GM18519 (cell line): ENCODE results near the gene PRRC2A.

ENCODE experiments used
- ATAC-seq: cut with Tn5 transposase; IDR thresholded peaks from one replicate; pipeline ENCODE4 v1.9.1; 2021; ENCODE audit warnings: mild to moderate bottlenecking, moderate library complexity; ENCODE audit not compliant: unreplicated experiment, low FRiP score

Gene PRRC2A

GRCh38 chr6:31663961-31664789 is 43.7 kb downstream of the PRRC2A start:
- no peak for ATAC-seq

GRCh38 chr6:31664790-31665500 is 44.4 kb downstream of the PRRC2A start, which contains the start of gene GPANK1:
TSS of gene GPANK1 (minus strand) at chr6:31664997. CDS start at chr6:31664478, 519 bp downstream.
- ATAC-seq, result peak; percentile 5

GRCh38 chr6:31665501-31666336 is 45.2 kb downstream of the PRRC2A start, which contains the start of gene CSNK2B:
TSS of gene CSNK2B (plus strand) at chr6:31666080. CDS start at chr6:31666832, 752 bp downstream.
- ATAC-seq, result peak; percentile 62

GRCh38 chr6:31666337-31666965 is 45.9 kb downstream of the PRRC2A start:
- no peak for ATAC-seq

- no peak for ATAC-seq
Measured at GRCh38 chr6:31669676-31670075, 49.2 kb downstream of the PRRC2A start, which contains the start of gene LY6G5B. TSS of gene LY6G5B (plus strand) at chr6:31669976. CDS start at chr6:31670951, 975 bp downstream.

- ATAC-seq, result no peak
Measured at GRCh38 chr6:31676322-31676903, 55.9 kb downstream of the PRRC2A start.

- ATAC-seq, result no peak
Measured at GRCh38 chr6:31676904-31677303, 56.4 kb downstream of the PRRC2A start.

- no peak for ATAC-seq
Measured at GRCh38 chr6:31677955-31678354, 57.4 kb downstream of the PRRC2A start.

GRCh38 chr6:31680226-31681134 is 60.0 kb downstream of the PRRC2A start, which contains the start of gene LY6G5C:
TSS of gene LY6G5C (minus strand) at chr6:31681067. CDS start at chr6:31680373, 694 bp downstream.
- ATAC-seq, result no peak

- no peak for ATAC-seq
Measured at GRCh38 chr6:31681135-31681671, 60.7 kb downstream of the PRRC2A start.

GRCh38 chr6:31683591-31683990 is 63.1 kb downstream of the PRRC2A start:
- no peak for ATAC-seq

GRCh38 chr6:31686483-31686882 is 66.0 kb downstream of the PRRC2A start:
- no peak for ATAC-seq

GRCh38 chr6:31687321-31687720 is 66.8 kb downstream of the PRRC2A start:
- no peak for ATAC-seq
